ENCODE measurements around the gene IQSEC3.
"Not testable (repeated sequence)": the region's sequence is repeated elsewhere in the genome, so short reads cannot be mapped to it uniquely, and the experiment has no call there.

IQSEC3 gene

GRCh38 chr12:205026-205425 is 138.5 kb downstream of the IQSEC3 start:
- no peak for DNase-seq

- DNase-seq = no peak
These were observed 140.3 kb downstream of the IQSEC3 start for GRCh38 chr12:206746-207440.

- no peak for DNase-seq
These were observed 141.2 kb downstream of the IQSEC3 start for GRCh38 chr12:207804-208203.

- DNase-seq = no peak
These were observed 142.2 kb downstream of the IQSEC3 start for GRCh38 chr12:208813-209212.

GRCh38 chr12:209246-209645 is 142.7 kb downstream of the IQSEC3 start:
- no peak for DNase-seq

- no peak for DNase-seq
These were observed 143.3 kb downstream of the IQSEC3 start for GRCh38 chr12:209851-210250.

- DNase-seq = no peak
These were observed 143.9 kb downstream of the IQSEC3 start for GRCh38 chr12:210277-211141.

- DNase-seq = no peak
These were observed 144.5 kb downstream of the IQSEC3 start for GRCh38 chr12:211142-211465.

GRCh38 chr12:211639-212414 is 145.3 kb downstream of the IQSEC3 start:
- DNase-seq = no peak

GRCh38 chr12:212415-212714 is 145.8 kb downstream of the IQSEC3 start:
- DNase-seq = no peak

- DNase-seq = no peak
These were observed 146.4 kb downstream of the IQSEC3 start for GRCh38 chr12:212715-213526.

- DNase-seq = no peak
These were observed 147.0 kb downstream of the IQSEC3 start for GRCh38 chr12:213527-213932.

GRCh38 chr12:214003-214741 is 147.6 kb downstream of the IQSEC3 start, which contains the start of gene SLC6A12:
SLC6A12 (minus strand) TSS chr12:214157; CDS start chr12:209986, 4,171 bp downstream.
- no peak for DNase-seq

- no peak for DNase-seq
These were observed 148.5 kb downstream of the IQSEC3 start for GRCh38 chr12:215116-215515.

GRCh38 chr12:217029-217428 is 150.5 kb downstream of the IQSEC3 start:
- DNase-seq = not testable (repeated sequence)

- no peak for DNase-seq
These were observed 151.7 kb downstream of the IQSEC3 start for GRCh38 chr12:218221-218620.

- DNase-seq = no peak
These were observed 152.4 kb downstream of the IQSEC3 start for GRCh38 chr12:218728-219590.

- peak; percentile 42 for DNase-seq
These were observed 153.4 kb downstream of the IQSEC3 start for GRCh38 chr12:219891-220352.

- no peak for DNase-seq
These were observed 153.9 kb downstream of the IQSEC3 start for GRCh38 chr12:220491-220890.

GRCh38 chr12:220946-221550 is 154.5 kb downstream of the IQSEC3 start:
- DNase-seq = no peak

- no peak for DNase-seq
These were observed 155.2 kb downstream of the IQSEC3 start for GRCh38 chr12:221736-222135.
